Measurements from ENCODE around the gene RNF215.
"Not testable (repeated sequence)": the region's sequence is repeated elsewhere in the genome, so short reads cannot be mapped to it uniquely, and the experiment has no call there.

Gene RNF215

GRCh38 chr22:30421695-30422480, 34.7 kb upstream of the RNF215 start:
- no peak for DNase-seq (ENCODE audit: low read depth in 2 of 2)

GRCh38 chr22:30420347-30421125, 33.3 kb upstream of the RNF215 start:
- no peak for DNase-seq (ENCODE audit: low read depth in 2 of 2)

GRCh38 chr22:30416837-30417236, 29.6 kb upstream of the RNF215 start:
- DNase-seq (ENCODE audit: low read depth in 2 of 2): no peak

GRCh38 chr22:30416403-30416802, 29.2 kb upstream of the RNF215 start:
- DNase-seq (ENCODE audit: low read depth in 2 of 2): no peak

- no peak for DNase-seq (ENCODE audit: low read depth in 2 of 2)
Observed at GRCh38 chr22:30414525-30415047, 27.4 kb upstream of the RNF215 start.

- DNase-seq (ENCODE audit: low read depth in 2 of 2): no peak
Observed at GRCh38 chr22:30413745-30414524, 26.7 kb upstream of the RNF215 start.

- no peak for DNase-seq (ENCODE audit: low read depth in 2 of 2)
Observed at GRCh38 chr22:30413001-30413400, 25.8 kb upstream of the RNF215 start.

GRCh38 chr22:30411780-30412179, 24.6 kb upstream of the RNF215 start:
- DNase-seq (ENCODE audit: low read depth in 2 of 2): no peak

GRCh38 chr22:30408388-30409102, 21.3 kb upstream of the RNF215 start:
- DNase-seq (ENCODE audit: low read depth in 2 of 2): no peak

- DNase-seq (ENCODE audit: low read depth in 2 of 2): no peak
Observed at GRCh38 chr22:30406400-30406799, 19.2 kb upstream of the RNF215 start.

GRCh38 chr22:30405731-30406130, 18.5 kb upstream of the RNF215 start:
- no peak for DNase-seq (ENCODE audit: low read depth in 2 of 2)

GRCh38 chr22:30404307-30404706, 17.1 kb upstream of the RNF215 start:
- DNase-seq (ENCODE audit: low read depth in 2 of 2): no peak

GRCh38 chr22:30402766-30403104, 15.5 kb upstream of the RNF215 start:
- DNase-seq (ENCODE audit: low read depth in 2 of 2): not testable (repeated sequence)

- no peak for DNase-seq (ENCODE audit: low read depth in 2 of 2)
Observed at GRCh38 chr22:30402028-30402765, 15.0 kb upstream of the RNF215 start.

- DNase-seq (ENCODE audit: low read depth in 2 of 2): not testable (repeated sequence)
Observed at GRCh38 chr22:30401024-30401423, 13.8 kb upstream of the RNF215 start.

GRCh38 chr22:30400159-30400558, 12.9 kb upstream of the RNF215 start:
- DNase-seq (ENCODE audit: low read depth in 2 of 2): no peak

GRCh38 chr22:30399718-30400117, 12.5 kb upstream of the RNF215 start:
- no peak for DNase-seq (ENCODE audit: low read depth in 2 of 2)

- DNase-seq (ENCODE audit: low read depth in 2 of 2): no peak
Observed at GRCh38 chr22:30398685-30399680, 11.8 kb upstream of the RNF215 start.

Data from stimulated activated CD8-positive, alpha-beta memory T cell treated with anti-CD3 and anti-CD28 coated beads, Interleukin-15, amount 100 ng/mL, for 48 hours (primary cell).